ENCODE data around the gene PWWP2B.

GRCh38 chr10:132347931-132348267 is 49.1 kb upstream of the PWWP2B start:
- no peak for TF ChIP-seq EZH2 (IDR thresholded peaks at IDR 0.05; ENCODE audit: low read depth, unreplicated experiment)
- no peak for TF ChIP-seq NANOG (IDR thresholded peaks at IDR 0.05; ENCODE audit: borderline replicate concordance)
- TF ChIP-seq CTCF (conservative IDR thresholded peaks at IDR 0.05; ENCODE audit: low read depth in 2 of 2), result no peak
- no peak for TF ChIP-seq POLR2AphosphoS5 (IDR thresholded peaks at IDR 0.05; ENCODE audit: low read depth)
- TF ChIP-seq CREB1 (CRISPR knock-in tag; IDR thresholded peaks at IDR 0.05; ENCODE audit: low read depth), result no peak
- no peak for TF ChIP-seq REST (IDR thresholded peaks at IDR 0.05; ENCODE audit: unreplicated experiment)
- no peak for TF ChIP-seq EZH2phosphoT487 (IDR thresholded peaks at IDR 0.05; ENCODE audit: unreplicated experiment)
- TF ChIP-seq JUNB (IDR thresholded peaks at IDR 0.05; ENCODE audit: unreplicated experiment), result no peak
- TF ChIP-seq ZNF462 (CRISPR knock-in tag; IDR thresholded peaks at IDR 0.05), result no peak
- no peak for TF ChIP-seq STAT1 (IDR thresholded peaks at IDR 0.05; ENCODE audit: unreplicated experiment)
